T-cell (primary cell): ENCODE measurements around the gene LBR. TPM values are rescaled to one million over a fixed set of nuclear protein-coding genes. Genes with fewer than 3 reads are reported as not detected.

Experiments used
- ATAC-seq, 4 experiments: fragments of 200-7000 bp in 3 of 4; fragments of 150-1000 bp in 1 of 4; cut with Tn5 transposase; replicated peaks in 1 of 4; 1 replicate in 3 of 4; 2 replicates in 1 of 4; pipeline ENCODE4 v1.10.0; 2021; ENCODE audit warnings: moderate library complexity in 3 of 4, mild to moderate bottlenecking in 2 of 4, moderate number of reproducible peaks in 1 of 4
- CTCF ChIA-PET, 2 donors: fragments of 300-600 bp; sonication (Branson Sonifier 250); formaldehyde crosslinking; loops; one replicate each; lab custom pipeline; 2022; ENCODE audit warnings: antibody characterized with exemption in 2 of 2; lab: Charles Lee
- POLR2A ChIA-PET, 2 donors: fragments of 300-600 bp; sonication (Branson Sonifier 250); formaldehyde crosslinking; loops; one replicate each; lab custom pipeline; 2022; ENCODE audit warnings: antibody characterized with exemption in 2 of 2; lab: Charles Lee
- DNase-seq, 35 experiments: peaks; one replicate each; pipeline versions ENCODE4 v3.0.0 to v3.0.0-alpha.2; 2013 to 2023
- H3K27ac ChIP-seq: one replicate; pipeline ENCODE4 v1.5.1; 2013; ENCODE audit warnings: low read length
- H3K27me3 ChIP-seq, 2 experiments: replicated peaks in 1 of 2; 1 replicate in 1 of 2; 2 replicates in 1 of 2; pipeline versions ENCODE4 v1.6.1 to v1.7.0; 2013; ENCODE audit warnings: low read length in 1 of 2, mixed read lengths in 1 of 2; ENCODE audit not compliant: control insufficient read depth in 2 of 2, insufficient read depth in 2 of 2; ENCODE audit errors: extremely low read depth in 1 of 2
- H3K36me3 ChIP-seq, 2 donors: 1 replicate in 1 of 2; 2 replicates in 1 of 2; pipeline versions ENCODE4 v1.6.1 to v1.7.0; 2013; ENCODE audit warnings: low read length in 1 of 2; ENCODE audit not compliant: control insufficient read depth in 2 of 2, insufficient read depth in 1 of 2; ENCODE audit errors: extremely low read depth in 1 of 2
- H3K4me1 ChIP-seq, 2 experiments: 1 replicate in 1 of 2; 2 replicates in 1 of 2; pipeline versions ENCODE4 v1.6.1 to v1.7.0; 2013; ENCODE audit warnings: low read length in 2 of 2, mixed read lengths in 1 of 2; ENCODE audit not compliant: insufficient read depth in 2 of 2, control insufficient read depth in 1 of 2; ENCODE audit errors: extremely low read depth in 1 of 2
- H3K4me3 ChIP-seq, 2 donors: 1 replicate in 1 of 2; 2 replicates in 1 of 2; pipeline versions ENCODE4 v1.5.1 to v1.7.0; 2013; ENCODE audit warnings: mild to moderate bottlenecking in 2 of 2, low read length in 1 of 2, moderate library complexity in 1 of 2; ENCODE audit not compliant: control insufficient read depth in 1 of 2; ENCODE audit errors: extremely low read depth in 1 of 2
- H3K9me3 ChIP-seq: 2 replicates; pipeline ENCODE4 v1.7.0; 2013
- H3K27ac Mint-ChIP-seq, 2 donors: one replicate each; pipeline ENCODE4 v1.8.0; 2020 to 2021; ENCODE audit warnings: mild to moderate bottlenecking in 2 of 2, mixed read lengths in 2 of 2
- H3K27me3 Mint-ChIP-seq, 2 donors: one replicate each; pipeline ENCODE4 v1.8.0; 2021 to 2022; ENCODE audit warnings: mixed read lengths in 2 of 2
- H3K36me3 Mint-ChIP-seq: one replicate; pipeline ENCODE4 v1.8.0; 2021; ENCODE audit warnings: mixed read lengths
- H3K4me1 Mint-ChIP-seq, 3 donors: one replicate each; pipeline ENCODE4 v1.8.0; 2020 to 2022; ENCODE audit warnings: mixed read lengths in 3 of 3, mild to moderate bottlenecking in 1 of 3
- H3K4me3 Mint-ChIP-seq, 3 donors: one replicate each; pipeline ENCODE4 v1.8.0; 2020 to 2022; ENCODE audit warnings: mild to moderate bottlenecking in 3 of 3, mixed read lengths in 3 of 3, moderate library complexity in 3 of 3
- H3K9me3 Mint-ChIP-seq, 3 donors: one replicate each; pipeline ENCODE4 v1.8.0; 2020 to 2022; ENCODE audit warnings: mixed read lengths in 3 of 3
- WGBS: methylation state at CpG from one replicate; pipeline ENCODE4 v1.1.5; 2013; ENCODE audit warnings: missing lambda C conversion rate; ENCODE audit not compliant: insufficient coverage; 5-methylcytosine and 5-hydroxymethylcytosine counted together
- total RNA-seq, 35 experiments: library from RNA in 6 of 35; stranded (reverse) in 6 of 35; fragments of 120-200 nt in 1 of 35; gene quantifications; one replicate each; pipeline versions ENCODE4 v1.2.1 to v1.2.4 and lab custom pipeline; 2013 to 2026

LBR gene
- total RNA-seq, 5 donors from 2014 or later (not counting 1 experiment from before 2014, with no cell fraction given) = 105 to 142 (median 118) TPM

DNA sequence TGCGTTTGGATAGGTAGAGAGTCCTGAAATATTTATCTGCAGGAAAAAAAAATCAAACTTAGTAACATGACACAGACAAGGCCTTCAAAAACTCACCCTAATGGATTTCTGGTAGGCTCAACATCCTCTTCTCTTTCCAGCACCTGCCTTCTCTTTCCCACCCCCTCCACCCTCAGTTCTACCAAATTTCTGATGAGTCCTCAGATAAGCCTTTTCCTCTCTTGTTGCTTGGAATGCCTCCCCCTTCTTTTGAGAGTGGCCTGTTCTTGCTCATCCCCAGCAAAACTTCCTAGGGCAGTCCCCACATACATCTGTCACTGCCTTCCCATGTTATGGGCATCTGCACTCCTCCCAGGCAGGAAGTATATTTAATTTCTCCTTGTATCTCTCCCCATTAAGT is 7.6 kb upstream of the LBR start:
- H3K9me3 Mint-ChIP-seq = no peaks in the 10 kb centered on the region
- DNase-seq (no peak), ATAC-seq (no peak)
- H3K36me3 ChIP-seq = no peaks in the 10 kb centered on the region
- no peaks in the 10 kb centered on the region for H3K36me3 Mint-ChIP-seq
- WGBS = no CpG with 5 or more reads among the region's 1 CpG
- ChIA-PET CTCF (interaction anchor here in 1 of 2 donors (0.7 kb wide), 1 partner anchor 40 kb away, joined by 3 read pairs; no protein-coding TSS in a partner anchor), POLR2A (no interaction called here)
- no peaks in the 10 kb centered on the region for H3K9me3 ChIP-seq
- H3K27me3 ChIP-seq = peaks cover 0 to 3% of the 10 kb centered on the region in 2 experiments
- no peaks in the 10 kb centered on the region for H3K27me3 Mint-ChIP-seq
- no peak overlapping the region for H3K4me3 Mint-ChIP-seq
- peaks cover 0 to 5% (median 4%) of the 10 kb centered on the region in 3 donors for H3K4me1 Mint-ChIP-seq
- no peak overlapping the region for H3K27ac ChIP-seq
- H3K4me3 ChIP-seq = no peak overlapping the region
- no peak overlapping the region for H3K27ac Mint-ChIP-seq
- no peaks in the 10 kb centered on the region for H3K4me1 ChIP-seq

GRCh38 chr1:225435076-225435475 is 7.2 kb upstream of the LBR start:
- H3K27ac Mint-ChIP-seq = no peak overlapping the region
- H3K4me1 Mint-ChIP-seq = peaks cover 0 to 5% (median 4%) of the 10 kb centered on the region in 3 donors
- POLR2A ChIA-PET = no interaction called here

DNA sequence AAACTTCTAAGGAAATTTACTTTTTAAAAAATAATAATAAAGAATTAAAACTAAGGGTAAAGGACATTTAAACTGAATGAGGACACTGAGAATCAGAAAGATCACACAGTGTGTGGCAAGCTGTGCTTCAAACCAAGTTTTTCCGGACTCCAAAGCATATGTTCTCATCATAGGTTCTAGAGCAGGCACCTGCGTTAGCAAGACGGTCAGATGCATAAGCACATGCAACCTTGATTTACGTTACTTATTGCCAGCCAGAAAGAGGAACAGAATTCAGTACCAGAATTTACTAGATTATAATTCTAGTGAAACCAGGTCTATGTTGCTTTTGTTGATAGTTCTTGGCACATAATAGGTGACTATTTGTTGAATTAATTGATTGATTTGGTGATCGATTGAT is 6.2 kb upstream of the LBR start:
- no peaks in the 10 kb centered on the region for H3K36me3 ChIP-seq
- no peaks in the 10 kb centered on the region for H3K36me3 Mint-ChIP-seq
- H3K27me3 Mint-ChIP-seq = no peaks in the 10 kb centered on the region
- ATAC-seq = no peak
- no peak overlapping the region for H3K27ac Mint-ChIP-seq
- POLR2A ChIA-PET = no interaction called here
- H3K4me1 ChIP-seq = peaks cover 2 to 4% of the 10 kb centered on the region in 2 experiments
- no peaks in the 10 kb centered on the region for H3K9me3 Mint-ChIP-seq
- H3K27me3 ChIP-seq = peaks cover 0 to 3% of the 10 kb centered on the region in 2 experiments
- no peak for DNase-seq
- no peak overlapping the region for H3K27ac ChIP-seq
- H3K4me1 Mint-ChIP-seq = peaks cover 3 to 6% (median 5%) of the 10 kb centered on the region in 3 donors
- no peak overlapping the region for H3K4me3 ChIP-seq
- H3K4me3 Mint-ChIP-seq = no peak overlapping the region
- WGBS = 90% methylated on average over 3 of the region's 5 CpGs
- no peaks in the 10 kb centered on the region for H3K9me3 ChIP-seq
- CTCF ChIA-PET = interaction anchor here in 1 of 2 donors (0.6 to 1.0 kb wide), 3 partner anchors 8 to 553 kb away, joined by 3 read pairs; no protein-coding TSS in a partner anchor

More at GRCh38 chr1:225435076-225435475, 7.2 kb upstream of the LBR start:
- Mint-ChIP-seq H3K27me3 (no peaks in the 10 kb centered on the region), H3K36me3 (no peaks in the 10 kb centered on the region), H3K4me3 (no peak overlapping the region), H3K9me3 (no peaks in the 10 kb centered on the region)
- CTCF ChIA-PET = no interaction called here
- ATAC-seq = no peak
- no peak overlapping the region for H3K4me3 ChIP-seq
- DNase-seq = no peak
- H3K27ac ChIP-seq = no peak overlapping the region
- H3K9me3 ChIP-seq = no peaks in the 10 kb centered on the region
- whole genome bisulfite sequencing = no CpG with 5 or more reads among the region's 6 CpGs
- H3K36me3 ChIP-seq = no peaks in the 10 kb centered on the region
- H3K4me1 ChIP-seq = no peaks in the 10 kb centered on the region
- peaks cover 0 to 3% of the 10 kb centered on the region in 2 experiments for H3K27me3 ChIP-seq

- peaks cover 8 to 17% (median 13%) of the 10 kb centered on the region in 3 donors for H3K4me1 Mint-ChIP-seq
- peaks cover 0 to 3% of the 10 kb centered on the region in 2 experiments for H3K27me3 ChIP-seq
- H3K9me3 Mint-ChIP-seq = no peaks in the 10 kb centered on the region
- no peak overlapping the region for H3K27ac ChIP-seq
- DNase-seq = no peak
- no peak for ATAC-seq
- H3K9me3 ChIP-seq = no peaks in the 10 kb centered on the region
- no peaks in the 10 kb centered on the region for H3K36me3 ChIP-seq
- WGBS = 94% methylated on average over 29 of the region's 36 CpGs
- CTCF ChIA-PET = interaction anchor here (0.5 to 0.6 kb wide), 2 partner anchors 14 to 426 kb away, joined by 3 read pairs; no protein-coding TSS in a partner anchor
- no peak overlapping the region for H3K27ac Mint-ChIP-seq
- POLR2A ChIA-PET = interaction anchor here in 1 of 2 donors (0.6 kb wide), 1 partner anchor 558 kb away, joined by 3 read pairs; no protein-coding TSS in a partner anchor
- H3K4me3 ChIP-seq = no peak overlapping the region
- no peaks in the 10 kb centered on the region for H3K36me3 Mint-ChIP-seq
- H3K4me3 Mint-ChIP-seq = no peak overlapping the region
- H3K4me1 ChIP-seq = peaks cover 7 to 17% of the 10 kb centered on the region in 2 experiments
- H3K27me3 Mint-ChIP-seq = no peaks in the 10 kb centered on the region
These were observed 3.4 kb upstream of the LBR start for GRCh38 chr1:225431081-225431863.

GRCh38 chr1:225430301-225430700 is 2.5 kb upstream of the LBR start:
- DNase-seq (no peak), ATAC-seq (no peak)
- Histone ChIP-seq H3K9me3 (no peaks in the 10 kb centered on the region), H3K4me1 (peaks cover 17 to 27% of the 10 kb centered on the region in 2 experiments), H3K27me3 (peaks cover 0 to 3% of the 10 kb centered on the region in 2 experiments), H3K4me3 (no peak overlapping the region), H3K27ac (no peak overlapping the region), H3K36me3 (no peaks in the 10 kb centered on the region)
- Mint-ChIP-seq H3K4me3 (no peak overlapping the region), H3K4me1 (peaks cover 17 to 23% (median 23%) of the 10 kb centered on the region in 3 donors), H3K27ac (no peak overlapping the region), H3K9me3 (no peaks in the 10 kb centered on the region), H3K36me3 (no peaks in the 10 kb centered on the region), H3K27me3 (no peaks in the 10 kb centered on the region)
- ChIA-PET POLR2A (interaction anchor here (0.5 to 0.9 kb wide), 5 partner anchors 10 to 573 kb away, joined by 3 to 6 read pairs (median 3); partner anchors contain the start of gene SRP9 (in 1 of the 2)), CTCF (interaction anchor here (0.6 to 0.7 kb wide), 3 partner anchors 14 to 43 kb away, joined by 3 to 7 read pairs (median 4); no protein-coding TSS in a partner anchor)
- 94% methylated on average over 3 of the region's 7 CpGs for WGBS

GRCh38 chr1:225428881-225429455 is 1.1 kb upstream of the LBR start:
- no peak for ATAC-seq
- peaks cover 0 to 3% of the 10 kb centered on the region in 2 experiments for H3K27me3 ChIP-seq
- H3K36me3 ChIP-seq = no peaks in the 10 kb centered on the region
- H3K27ac ChIP-seq = peak overlapping the region; percentile 91
- Mint-ChIP-seq H3K9me3 (no peaks in the 10 kb centered on the region), H3K4me1 (peaks cover 31 to 37% (median 36%) of the 10 kb centered on the region in 3 donors), H3K36me3 (no peaks in the 10 kb centered on the region), H3K27ac (peak overlapping the region; percentile 86 to 91), H3K4me3 (peak overlapping the region; percentile 87 to 92 (median 90)), H3K27me3 (no peaks in the 10 kb centered on the region)
- DNase-seq = no peak
- WGBS = 0% methylated on average over 4 of the region's 7 CpGs
- H3K4me1 ChIP-seq = peaks cover 28 to 37% of the 10 kb centered on the region in 2 experiments
- POLR2A ChIA-PET = interaction anchor here (0.6 to 1.5 kb wide), 9 partner anchors 16 to 573 kb away, joined by 3 to 17 read pairs (median 3); partner anchors contain the start of gene PYCR2 (in 1 of the 2)
- H3K4me3 ChIP-seq = peak overlapping the region; percentile 87 to 96
- CTCF ChIA-PET = interaction anchor here (0.5 to 5.3 kb wide), 10 partner anchors 12 to 736 kb away, joined by 3 to 43 read pairs (median 4); no protein-coding TSS in a partner anchor
- no peaks in the 10 kb centered on the region for H3K9me3 ChIP-seq
